ENCODE data around the gene PRKN.

DNA sequence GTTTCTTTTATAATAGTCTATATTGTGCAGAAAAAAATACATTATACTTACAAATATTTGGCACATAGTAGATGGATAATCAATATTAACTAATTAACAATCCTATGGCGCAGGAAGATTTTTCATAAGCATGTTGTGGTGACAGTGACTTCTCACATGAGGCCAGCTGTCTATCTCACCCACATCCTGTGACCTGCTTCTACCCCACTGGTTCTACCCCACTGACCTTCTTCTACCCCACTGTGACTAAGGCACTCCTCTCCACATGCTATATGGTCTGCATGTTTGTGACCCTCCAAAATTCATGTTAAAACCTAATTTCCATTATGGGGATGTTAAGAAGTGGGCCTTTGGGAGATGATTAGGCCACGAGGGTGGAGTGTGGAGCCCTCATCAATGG, 1058.9 kb downstream of the PRKN start:
- TF ChIP-seq GATA3 (IDR thresholded peaks at IDR 0.05; ENCODE audit: low read depth, low read length) (no peak), GATA2 (IDR thresholded peaks at IDR 0.05; ENCODE audit: low read depth, low read length) (no peak)
